Neural cell (in vitro differentiated cells): ENCODE results near the gene IGSF23.

Source experiments
- CTCF ChIP-seq: fragments of 450-650 bp; IDR thresholded peaks from 2 replicates; pipeline ENCODE4 v1.5.1; 2014; ENCODE audit warnings: antibody characterized with exemption, mild to moderate bottlenecking, moderate library complexity; ENCODE audit not compliant: poor library complexity, severe bottlenecking
- EP300 ChIP-seq: fragments of 450-650 bp; conservative IDR thresholded peaks from 2 replicates; pipeline ENCODE4 v1.6.1; 2014; ENCODE audit warnings: antibody characterized with exemption, mild to moderate bottlenecking, moderate library complexity; ENCODE audit not compliant: poor library complexity, severe bottlenecking
- EZH2 ChIP-seq: fragments of 200-600, 300-800 bp; shearing (Covaris generic), sonication (generic); IDR thresholded peaks from 2 replicates; pipeline ENCODE4 v1.6.1; 2014; ENCODE audit warnings: antibody characterized with exemption, low read length, borderline replicate concordance, mild to moderate bottlenecking; ENCODE audit not compliant: insufficient read depth, poor library complexity, severe bottlenecking
- POLR2AphosphoS5 ChIP-seq: IDR thresholded peaks from 2 replicates; pipeline ENCODE4 v1.6.1; 2012
- RAD21 ChIP-seq: fragments of 450-650 bp; conservative IDR thresholded peaks from 2 replicates; pipeline ENCODE4 v1.6.1; 2014; ENCODE audit warnings: antibody characterized with exemption, mild to moderate bottlenecking, moderate library complexity
- REST ChIP-seq: IDR thresholded peaks from 2 replicates; pipeline ENCODE4 v1.6.1; 2012; ENCODE audit warnings: borderline replicate concordance

GRCh38 chr19:44575116-44575700 is 38.2 kb upstream of the IGSF23 start:
- no peak for TF ChIP-seq EZH2
- TF ChIP-seq RAD21: no peak
- no peak for TF ChIP-seq REST
- no peak for TF ChIP-seq POLR2AphosphoS5
- TF ChIP-seq CTCF: no peak
- no peak for TF ChIP-seq EP300
